Fibroblast of skin of left quadriceps (primary cell): ENCODE measurements around the gene ITPR1.
A peak's percentile ranks its signal among the peaks of the same experiment; 100 is the strongest.
"Not testable (repeated sequence)": the region's sequence is repeated elsewhere in the genome, so short reads cannot be mapped to it uniquely, and the experiment has no call there.

Experiments
- DNase-seq, 2 experiments: peaks; one replicate each; pipeline ENCODE4 v3.0.0-alpha.2; 2013; ENCODE audit warnings: low read depth in 2 of 2

The ITPR1 gene

GRCh38 chr3:4758249-4758860, 265.2 kb downstream of the ITPR1 start:
- no peak for DNase-seq

GRCh38 chr3:4758957-4759656, 266.0 kb downstream of the ITPR1 start:
- DNase-seq, result no peak

- no peak for DNase-seq
These were observed 266.7 kb downstream of the ITPR1 start for GRCh38 chr3:4759689-4760312.

- no peak for DNase-seq
These were observed 268.6 kb downstream of the ITPR1 start for GRCh38 chr3:4761759-4762158.

GRCh38 chr3:4762481-4763230, 269.5 kb downstream of the ITPR1 start:
- DNase-seq, result not testable (repeated sequence)

GRCh38 chr3:4763604-4764247, 270.6 kb downstream of the ITPR1 start:
- no peak for DNase-seq

- DNase-seq, result no peak
These were observed 272.1 kb downstream of the ITPR1 start for GRCh38 chr3:4765212-4765611.

- DNase-seq, result no peak
These were observed 273.1 kb downstream of the ITPR1 start for GRCh38 chr3:4766263-4766662.

GRCh38 chr3:4766716-4767499, 273.8 kb downstream of the ITPR1 start:
- DNase-seq, result no peak

- DNase-seq, result no peak
These were observed 274.9 kb downstream of the ITPR1 start for GRCh38 chr3:4768021-4768420.

- no peak for DNase-seq
These were observed 275.4 kb downstream of the ITPR1 start for GRCh38 chr3:4768521-4768920.

- no peak for DNase-seq
These were observed 277.4 kb downstream of the ITPR1 start for GRCh38 chr3:4770561-4770960.

- DNase-seq, result no peak
These were observed 278.1 kb downstream of the ITPR1 start for GRCh38 chr3:4771243-4771642.

GRCh38 chr3:4772171-4772804, 279.1 kb downstream of the ITPR1 start:
- DNase-seq, result peak; percentile 19 to 20

- no peak for DNase-seq
These were observed 279.7 kb downstream of the ITPR1 start for GRCh38 chr3:4772858-4773257.

GRCh38 chr3:4773583-4773982, 280.4 kb downstream of the ITPR1 start:
- DNase-seq, result no peak

GRCh38 chr3:4774531-4774930, 281.4 kb downstream of the ITPR1 start:
- no peak for DNase-seq

GRCh38 chr3:4776399-4776979, 283.3 kb downstream of the ITPR1 start:
- DNase-seq, result no peak

GRCh38 chr3:4776980-4777581, 283.9 kb downstream of the ITPR1 start:
- peak; percentile 13 to 22 for DNase-seq

- DNase-seq, result no peak
These were observed 285.0 kb downstream of the ITPR1 start for GRCh38 chr3:4778119-4778518.
